ENCODE data around the gene TTC13.
"Not testable (repeated sequence)": the region's sequence is repeated elsewhere in the genome, so short reads cannot be mapped to it uniquely, and the experiment has no call there.

The TTC13 gene

GRCh38 chr1:230992100-230992774 is 13.6 kb upstream of the TTC13 start:
- no peak for DNase-seq

DNA sequence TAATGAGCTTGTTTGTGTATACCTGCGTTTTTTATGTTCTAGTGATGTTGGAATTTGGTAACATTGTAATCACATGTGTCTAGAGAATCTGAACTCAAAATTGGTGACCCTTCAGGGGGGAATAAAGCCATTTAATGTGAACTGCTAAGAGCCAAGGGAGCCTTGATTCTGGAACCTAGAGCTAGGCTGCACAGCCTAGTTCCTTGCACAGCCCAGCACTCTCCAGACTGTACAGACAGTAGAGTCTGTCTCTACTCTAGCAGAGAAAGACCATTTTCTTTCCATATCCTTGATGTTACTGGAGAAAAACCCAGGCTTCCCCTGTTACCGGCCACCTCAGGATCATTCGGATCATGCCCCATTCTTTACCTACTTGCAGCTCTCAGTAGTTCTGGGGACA is 8.8 kb upstream of the TTC13 start:
- DNase-seq = no peak

- peak; percentile 58 for DNase-seq
Observed at GRCh38 chr1:230986976-230987375, 8.3 kb upstream of the TTC13 start.

DNA sequence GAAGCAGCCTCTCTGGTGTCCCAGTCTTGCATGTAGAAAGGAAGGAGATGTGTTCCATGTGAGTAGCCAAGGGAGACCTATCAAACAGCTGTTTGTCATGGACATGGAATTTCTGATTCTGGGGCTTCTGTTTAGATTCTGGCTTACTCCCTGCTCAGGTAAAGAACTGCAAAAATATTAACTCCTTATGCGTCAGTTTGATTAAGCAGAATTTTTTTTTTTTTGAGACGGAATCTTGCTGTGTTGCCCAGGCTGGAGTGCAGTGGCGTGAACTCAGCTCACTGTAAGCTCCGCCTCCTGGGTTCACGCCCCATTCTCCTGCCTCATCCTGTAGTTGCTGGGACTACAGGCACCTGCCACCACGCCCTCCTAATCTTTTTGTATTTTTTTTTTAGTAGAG is 7.0 kb upstream of the TTC13 start:
- DNase-seq = no peak

DNA sequence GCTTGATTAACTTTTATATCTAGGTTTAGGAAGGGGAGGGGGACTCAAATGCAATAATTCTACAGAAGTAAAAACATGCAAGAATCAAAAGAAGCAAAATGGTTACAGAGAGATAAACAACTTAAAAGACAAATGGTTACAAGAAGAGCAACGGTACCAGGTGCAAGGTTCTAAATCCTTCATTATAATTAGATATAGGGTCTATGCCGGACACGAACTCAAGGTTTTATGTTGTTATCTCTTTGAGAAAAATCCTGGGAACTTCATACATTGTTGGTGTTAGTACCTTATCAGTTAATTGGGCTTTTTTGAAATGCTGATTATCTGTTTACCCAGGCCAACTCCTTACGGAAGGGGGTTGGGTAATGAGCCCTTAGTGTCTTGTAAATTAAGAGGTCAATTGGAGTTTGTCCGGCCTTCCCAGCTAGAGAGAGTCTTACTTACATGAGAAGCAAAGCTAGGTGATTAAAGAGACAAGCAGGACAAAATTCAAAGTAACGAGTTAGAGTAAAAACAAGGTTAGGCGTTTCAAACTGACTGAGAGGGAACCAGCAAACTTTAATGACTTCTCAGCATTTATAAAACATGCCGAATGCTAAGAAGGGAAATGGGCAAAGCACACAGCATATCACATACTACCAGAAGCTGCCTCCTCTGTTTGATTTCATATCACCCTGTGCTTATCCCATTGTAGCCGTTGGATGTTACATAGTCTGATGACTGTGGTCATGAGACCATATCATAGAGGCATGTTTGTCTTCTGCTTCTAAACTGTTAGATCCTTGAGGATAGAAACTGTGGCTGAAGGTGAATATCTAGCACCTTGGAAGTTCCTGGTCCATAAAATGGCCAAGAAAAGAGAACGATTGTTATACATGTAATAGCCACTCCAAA is 6.2 kb upstream of the TTC13 start:
- not testable (repeated sequence) for DNase-seq

- DNase-seq = no peak
Observed at GRCh38 chr1:230983811-230984210, 5.2 kb upstream of the TTC13 start.

DNA sequence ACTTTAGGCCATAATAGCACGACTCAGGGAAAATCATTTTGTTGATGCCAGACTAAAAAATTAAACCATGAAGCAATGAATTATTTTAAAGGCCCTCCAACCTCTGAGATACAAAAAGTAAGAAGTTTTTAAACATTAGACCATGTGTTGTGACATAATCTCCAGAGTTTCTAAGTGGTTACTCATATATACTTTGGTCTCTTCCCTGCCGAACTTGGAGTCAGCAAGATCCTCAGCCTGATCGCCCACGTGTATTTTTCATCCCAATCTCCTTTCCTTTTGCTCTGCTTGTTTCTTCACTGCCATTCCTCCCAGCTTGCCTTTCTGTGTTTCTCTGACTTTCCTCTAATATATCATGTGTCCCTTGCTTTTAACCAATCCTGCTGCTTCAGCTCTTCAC is 4.0 kb upstream of the TTC13 start:
- peak; percentile 56 for DNase-seq

DNA sequence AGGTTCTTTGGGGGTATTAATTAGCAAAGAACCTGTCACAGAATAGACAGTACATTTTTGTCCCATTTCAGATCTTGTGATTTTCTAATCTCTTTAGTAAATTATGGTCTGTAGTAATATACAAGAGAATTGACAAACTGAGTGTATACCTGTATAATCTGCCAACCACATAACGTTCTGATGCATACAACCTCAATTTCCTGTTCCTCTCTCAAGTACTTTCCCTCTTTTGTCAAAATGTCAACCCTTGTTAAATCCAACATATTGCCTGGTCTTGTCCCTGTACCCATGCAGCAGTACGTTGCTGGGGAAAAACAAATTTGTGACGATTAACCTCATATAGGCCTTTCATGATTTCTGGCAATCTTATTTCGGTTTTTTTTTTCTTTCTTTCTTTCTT is 1.3 kb upstream of the TTC13 start:
- no peak for DNase-seq

- DNase-seq = no peak
Observed at GRCh38 chr1:230979389-230979716, 692 bp upstream of the TTC13 start.

DNA sequence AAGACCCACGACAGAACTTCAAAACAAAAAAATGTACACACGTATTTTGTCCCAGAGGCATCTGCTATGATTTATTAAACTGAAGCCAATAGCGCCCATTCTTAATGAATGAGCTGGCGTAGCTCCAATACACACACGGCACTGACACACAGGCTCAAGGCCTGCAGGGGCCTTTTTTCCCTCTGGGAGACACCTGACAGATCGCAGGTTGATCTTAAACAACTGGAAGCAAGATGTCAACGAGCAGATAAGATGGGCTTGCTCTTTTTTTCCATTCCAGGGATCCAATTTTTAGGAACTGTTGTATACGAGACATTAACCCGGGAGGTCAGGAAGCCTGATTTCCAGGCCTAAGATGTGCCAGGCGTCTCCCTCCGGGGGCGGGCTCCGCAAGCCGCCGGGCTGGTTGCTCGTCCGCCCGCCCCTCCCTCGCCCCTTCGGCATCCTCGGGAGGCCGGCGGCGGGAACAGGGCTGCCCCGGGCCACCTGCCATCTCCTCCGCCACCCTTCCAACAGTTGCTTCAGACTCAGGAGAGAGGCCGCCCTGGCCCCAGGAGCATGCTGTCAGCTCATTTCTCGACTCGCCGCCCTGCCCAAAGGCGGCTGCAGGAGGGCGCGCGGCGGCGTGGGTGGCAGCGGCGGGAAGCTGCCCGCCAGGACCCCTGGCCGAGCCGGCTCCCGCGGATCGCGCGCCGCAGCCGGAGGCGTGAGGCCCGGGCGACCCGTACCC is 735 bp downstream of the TTC13 start:
- DNase-seq = peak; percentile 23

GRCh38 chr1:230976825-230977747 is 1.6 kb downstream of the TTC13 start:
- DNase-seq = no peak

GRCh38 chr1:230976360-230976759 is 2.3 kb downstream of the TTC13 start:
- DNase-seq = no peak

DNA sequence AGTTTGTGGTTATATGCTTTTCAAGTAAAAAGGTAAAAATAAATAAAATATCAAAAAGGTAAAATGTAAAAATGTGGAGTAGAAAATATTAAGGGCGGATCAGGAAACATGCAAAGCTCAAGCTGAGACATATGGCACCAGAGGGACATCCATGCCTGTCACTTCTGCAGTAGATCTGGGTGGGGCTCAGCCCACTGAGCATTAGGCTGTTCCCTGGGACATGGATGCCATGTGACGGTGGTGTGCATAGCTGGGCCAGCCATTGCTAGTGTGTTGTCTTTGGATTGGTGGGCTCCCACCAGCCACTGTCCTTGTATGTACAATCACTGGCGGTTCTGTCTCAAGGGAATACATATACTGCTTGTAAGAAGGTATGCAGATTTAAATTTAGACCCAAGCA is 3.0 kb downstream of the TTC13 start:
- DNase-seq = no peak

- DNase-seq = peak; percentile 40
Observed at GRCh38 chr1:230972855-230973271, 5.8 kb downstream of the TTC13 start.

DNA sequence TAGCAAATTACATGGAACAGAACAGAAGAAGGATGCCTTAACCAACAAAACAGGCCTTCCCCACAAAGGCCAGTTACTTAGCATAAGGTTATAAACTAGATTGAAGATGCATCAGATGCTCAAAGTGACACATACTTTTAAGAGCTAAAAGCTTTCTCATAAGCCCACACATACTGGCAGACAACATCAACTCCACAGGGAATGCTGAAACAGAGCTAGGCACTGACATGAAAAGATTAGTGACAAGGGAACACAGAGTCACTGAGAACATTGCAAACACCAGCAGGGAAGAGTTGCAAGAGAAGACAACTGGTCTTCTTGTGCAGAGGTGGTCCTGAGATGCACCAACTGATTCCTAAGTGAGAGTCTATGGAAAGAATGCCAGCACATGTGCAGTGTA is 6.9 kb downstream of the TTC13 start:
- DNase-seq = no peak

- DNase-seq = no peak
Observed at GRCh38 chr1:230970432-230970831, 8.2 kb downstream of the TTC13 start.

GRCh38 chr1:230966358-230966873 is 12.2 kb downstream of the TTC13 start:
- no peak for DNase-seq

DNA sequence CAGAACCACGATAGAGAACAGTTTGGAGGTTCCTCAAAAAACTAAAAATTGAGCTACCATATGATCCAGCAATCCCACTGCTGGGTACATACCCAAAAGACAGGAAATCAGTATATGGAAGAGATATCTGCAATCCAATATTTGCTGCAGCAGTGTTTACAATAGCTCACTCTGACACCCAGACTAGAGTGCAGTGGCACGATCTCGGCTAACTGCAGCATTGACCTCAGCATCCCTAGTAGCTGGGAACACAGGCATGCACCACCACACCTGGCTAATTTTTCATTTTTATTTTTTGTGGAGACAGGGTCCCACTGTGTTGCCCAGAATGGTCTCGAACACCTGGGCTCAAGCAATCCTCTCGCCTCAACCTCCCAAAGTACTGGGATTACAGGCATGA is 13.1 kb downstream of the TTC13 start:
- no peak for DNase-seq

GRCh38 chr1:230964896-230965295 is 13.8 kb downstream of the TTC13 start:
- no peak for DNase-seq

GRCh38 chr1:230958370-230958769 is 20.3 kb downstream of the TTC13 start:
- no peak for DNase-seq

DNA sequence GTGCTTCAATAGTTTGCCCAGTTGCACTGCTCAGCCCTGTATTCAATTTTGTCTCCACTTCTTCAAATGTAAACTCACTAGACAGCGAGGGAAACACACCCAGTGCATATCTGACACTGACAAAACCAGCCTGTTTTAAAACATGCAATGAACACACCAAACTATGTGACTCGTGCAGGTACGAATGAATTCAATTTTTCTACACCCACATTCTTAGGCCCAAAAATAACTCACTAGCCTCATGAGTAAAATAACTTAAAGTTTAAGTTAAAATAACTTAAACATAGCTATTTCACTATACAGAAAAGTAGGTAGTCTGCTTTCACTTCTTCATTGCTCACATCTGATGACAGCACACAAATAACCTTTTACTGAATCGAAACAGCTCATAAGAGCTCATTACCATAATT is 21.1 kb downstream of the TTC13 start:
- no peak for DNase-seq

- no peak for DNase-seq
Observed at GRCh38 chr1:230950404-230950803, 28.3 kb downstream of the TTC13 start.
